NK-92 (cell line): ENCODE measurements around the gene C1orf174.

Source experiments
- DNase-seq: peaks from one replicate; lab custom pipeline; 2025; ENCODE audit not compliant: unreplicated experiment; lab: John Stamatoyannopoulos, UW

C1orf174 gene

GRCh38 chr1:3910857-3911845 is 11.1 kb upstream of the C1orf174 start:
- no peak for DNase-seq

- DNase-seq: no peak
Observed at GRCh38 chr1:3910049-3910731, 10.1 kb upstream of the C1orf174 start.

GRCh38 chr1:3909615-3910014 is 9.5 kb upstream of the C1orf174 start:
- DNase-seq: no peak

- DNase-seq: no peak
Observed at GRCh38 chr1:3908886-3909517, 8.9 kb upstream of the C1orf174 start.

- DNase-seq: no peak
Observed at GRCh38 chr1:3907621-3908165, 7.6 kb upstream of the C1orf174 start.

GRCh38 chr1:3907031-3907534 is 7.0 kb upstream of the C1orf174 start:
- DNase-seq: no peak

GRCh38 chr1:3906672-3907020 is 6.6 kb upstream of the C1orf174 start:
- DNase-seq: no peak

GRCh38 chr1:3905953-3906671 is 6.0 kb upstream of the C1orf174 start:
- DNase-seq: no peak

GRCh38 chr1:3905266-3905952 is 5.3 kb upstream of the C1orf174 start:
- DNase-seq: no peak

GRCh38 chr1:3904843-3905185 is 4.7 kb upstream of the C1orf174 start:
- DNase-seq: no peak

GRCh38 chr1:3904006-3904842 is 4.2 kb upstream of the C1orf174 start:
- no peak for DNase-seq

- DNase-seq: no peak
Observed at GRCh38 chr1:3903141-3904005, 3.3 kb upstream of the C1orf174 start.

GRCh38 chr1:3902571-3903091 is 2.6 kb upstream of the C1orf174 start:
- DNase-seq: no peak

GRCh38 chr1:3902111-3902511 is 2.0 kb upstream of the C1orf174 start:
- DNase-seq: no peak

GRCh38 chr1:3900969-3901529 is 977 bp upstream of the C1orf174 start:
- DNase-seq: no peak

GRCh38 chr1:3899754-3900149 is 320 bp downstream of the C1orf174 start:
- no peak for DNase-seq

- DNase-seq: no peak
Observed at GRCh38 chr1:3898994-3899753, 898 bp downstream of the C1orf174 start.
